K562 (cell line): ENCODE measurements around the gene KIF5A. TPM values are rescaled to one million over a fixed set of nuclear protein-coding genes. Genes with fewer than 3 reads are reported as not detected.

Experiments used
- BRD4 ChIP-seq: fragments of 200-600 bp; sonication (generic); IDR thresholded peaks from 2 replicates; pipeline ENCODE4 v1.6.1; 2017; ENCODE audit warnings: inconsistent platforms
- FOXJ3 ChIP-seq: sonication (generic); formaldehyde crosslinking; IDR thresholded peaks from 2 replicates; pipeline ENCODE4 v1.4.0; 2020; ENCODE audit warnings: mild to moderate bottlenecking, missing genetic modification reagents
- FOXM1 ChIP-seq, 2 experiments: fragments of 450-650 bp in 1 of 2; sonication (generic) in 1 of 2; formaldehyde crosslinking in 1 of 2; IDR thresholded peaks; 2 replicates each; pipeline versions ENCODE4 v1.6.1 to v1.9.0; 2017 to 2022; ENCODE audit warnings: low read depth in 2 of 2, mild to moderate bottlenecking in 2 of 2, missing genetic modification reagents in 1 of 2, moderate library complexity in 1 of 2
- SRSF7 ChIP-seq: fragments of 200-400 bp; formaldehyde crosslinking; optimal IDR thresholded peaks from 2 replicates; pipeline ENCODE3; 2017; ENCODE audit warnings: mild to moderate bottlenecking, low read depth, low read length
- TAF9B ChIP-seq: fragments of 450-650 bp; IDR thresholded peaks from 2 replicates; pipeline ENCODE4 v1.6.1; 2018; ENCODE audit warnings: mild to moderate bottlenecking; ENCODE audit not compliant: partially characterized antibody
- TCF7 ChIP-seq: sonication (generic); IDR thresholded peaks from 2 replicates; pipeline ENCODE4 v1.6.1; 2016; ENCODE audit warnings: antibody characterized with exemption, borderline replicate concordance
- TGIF2 ChIP-seq: sonication (generic); formaldehyde crosslinking; IDR thresholded peaks from 2 replicates; pipeline ENCODE4 v1.8.1; 2022; ENCODE audit warnings: mild to moderate bottlenecking, missing genetic modification reagents, moderate library complexity
- ZC3H4 ChIP-seq: sonication (generic); formaldehyde crosslinking; IDR thresholded peaks from 2 replicates; pipeline ENCODE4 v1.9.0; 2021; ENCODE audit warnings: missing genetic modification reagents, borderline replicate concordance
- ZFP1 ChIP-seq: fragments of 450-650 bp; formaldehyde crosslinking; IDR thresholded peaks from 2 replicates; pipeline ENCODE4 v1.4.0; 2020; ENCODE audit warnings: mild to moderate bottlenecking, mixed read lengths
- ZFPM2 ChIP-seq: fragments of 250-450 bp; sonication (Bioruptor Pico); IDR thresholded peaks from 2 replicates; pipeline ENCODE4 v1.5.1; 2022; ENCODE audit warnings: mild to moderate bottlenecking
- ZKSCAN8 ChIP-seq: fragments of 200-800 bp; sonication (Bioruptor generic); IDR thresholded peaks from 2 replicates; pipeline ENCODE4 v1.6.1; 2016; ENCODE audit warnings: missing genetic modification characterization, missing compliant biosample characterization
- polyA plus RNA-seq, 8 experiments: library from polyadenylated mRNA; depleted of rRNA in 4 of 8; stranded (reverse) in 5 of 8; unstranded in 3 of 8; fragments of >200 nt; fragmentation: Nextera tagmentation in 2 of 8; fragmentation: Illumina TruSeq in 1 of 8; extraction: Ambion mirVana in 2 of 8; extraction: Trizol in 1 of 8; gene quantifications; 2 replicates each; pipeline versions ENCODE4 v1.2.1 to v1.2.3, GENCODE V29; 2011 to 2014; ENCODE audit warnings: inconsistent platforms in 1 of 8, missing spikeins in 1 of 8
- total RNA-seq, 7 experiments: library from RNA; depleted of rRNA in 6 of 7; stranded (reverse); fragments of >200 nt in 6 of 7; fragmentation: Illumina TruSeq in 2 of 7; extraction: Trizol in 2 of 7; gene quantifications; 2 replicates each; pipeline versions ENCODE4 v1.2.1 to v1.2.3, GENCODE V29; 2011 to 2021; ENCODE audit warnings: low replicate concordance in 1 of 7
- TF ChIP-seq, protein P1 (sequence below): fragments of 250-450 bp; sonication (Bioruptor Pico); IDR thresholded peaks from 2 replicates; pipeline ENCODE4 v1.4.0; 2020
- TF ChIP-seq, protein P2 (sequence below): fragments of 450-650 bp; IDR thresholded peaks from 2 replicates; pipeline ENCODE4 v1.6.1; 2018; ENCODE audit not compliant: partially characterized antibody
- TF ChIP-seq, protein P3 (sequence below): fragments of 250-450 bp; sonication (Bioruptor Pico); IDR thresholded peaks from 2 replicates; pipeline ENCODE4 v1.5.0; 2022; ENCODE audit warnings: mild to moderate bottlenecking
- TF ChIP-seq, protein P4 (sequence below): fragments of 450-650 bp; IDR thresholded peaks from 2 replicates; pipeline ENCODE4 v1.6.1; 2016; ENCODE audit warnings: missing biosample characterization, missing genetic modification characterization

The KIF5A gene
- total and polyA plus RNA-seq, 9 of the 15 experiments (the other 6 are each of a cell fraction or from before 2014, with no cell fraction given), result 3.4 to 17.7 (median 8.0) TPM

DNA sequence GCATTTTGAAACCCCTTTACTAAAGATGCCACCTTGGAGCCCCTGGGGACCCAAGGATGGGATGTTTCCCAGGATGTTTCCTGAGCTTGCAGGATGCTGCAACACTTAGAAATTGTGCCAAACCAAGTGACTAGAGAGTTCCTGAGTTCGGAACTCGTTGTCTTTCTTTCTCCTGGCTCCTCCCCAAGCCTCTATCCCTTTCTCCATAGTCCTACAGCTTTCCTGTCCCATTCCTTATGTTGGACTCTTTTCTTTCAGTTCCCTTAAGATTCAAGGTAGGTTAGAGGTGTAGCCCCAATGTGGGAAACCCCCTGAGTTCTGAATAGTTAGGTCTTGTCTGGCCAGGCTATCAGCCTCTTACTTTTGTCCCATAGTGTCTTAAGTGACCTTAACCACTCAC is 1.4 kb upstream of the KIF5A start (continued):
- TF ChIP-seq, protein P1, sequence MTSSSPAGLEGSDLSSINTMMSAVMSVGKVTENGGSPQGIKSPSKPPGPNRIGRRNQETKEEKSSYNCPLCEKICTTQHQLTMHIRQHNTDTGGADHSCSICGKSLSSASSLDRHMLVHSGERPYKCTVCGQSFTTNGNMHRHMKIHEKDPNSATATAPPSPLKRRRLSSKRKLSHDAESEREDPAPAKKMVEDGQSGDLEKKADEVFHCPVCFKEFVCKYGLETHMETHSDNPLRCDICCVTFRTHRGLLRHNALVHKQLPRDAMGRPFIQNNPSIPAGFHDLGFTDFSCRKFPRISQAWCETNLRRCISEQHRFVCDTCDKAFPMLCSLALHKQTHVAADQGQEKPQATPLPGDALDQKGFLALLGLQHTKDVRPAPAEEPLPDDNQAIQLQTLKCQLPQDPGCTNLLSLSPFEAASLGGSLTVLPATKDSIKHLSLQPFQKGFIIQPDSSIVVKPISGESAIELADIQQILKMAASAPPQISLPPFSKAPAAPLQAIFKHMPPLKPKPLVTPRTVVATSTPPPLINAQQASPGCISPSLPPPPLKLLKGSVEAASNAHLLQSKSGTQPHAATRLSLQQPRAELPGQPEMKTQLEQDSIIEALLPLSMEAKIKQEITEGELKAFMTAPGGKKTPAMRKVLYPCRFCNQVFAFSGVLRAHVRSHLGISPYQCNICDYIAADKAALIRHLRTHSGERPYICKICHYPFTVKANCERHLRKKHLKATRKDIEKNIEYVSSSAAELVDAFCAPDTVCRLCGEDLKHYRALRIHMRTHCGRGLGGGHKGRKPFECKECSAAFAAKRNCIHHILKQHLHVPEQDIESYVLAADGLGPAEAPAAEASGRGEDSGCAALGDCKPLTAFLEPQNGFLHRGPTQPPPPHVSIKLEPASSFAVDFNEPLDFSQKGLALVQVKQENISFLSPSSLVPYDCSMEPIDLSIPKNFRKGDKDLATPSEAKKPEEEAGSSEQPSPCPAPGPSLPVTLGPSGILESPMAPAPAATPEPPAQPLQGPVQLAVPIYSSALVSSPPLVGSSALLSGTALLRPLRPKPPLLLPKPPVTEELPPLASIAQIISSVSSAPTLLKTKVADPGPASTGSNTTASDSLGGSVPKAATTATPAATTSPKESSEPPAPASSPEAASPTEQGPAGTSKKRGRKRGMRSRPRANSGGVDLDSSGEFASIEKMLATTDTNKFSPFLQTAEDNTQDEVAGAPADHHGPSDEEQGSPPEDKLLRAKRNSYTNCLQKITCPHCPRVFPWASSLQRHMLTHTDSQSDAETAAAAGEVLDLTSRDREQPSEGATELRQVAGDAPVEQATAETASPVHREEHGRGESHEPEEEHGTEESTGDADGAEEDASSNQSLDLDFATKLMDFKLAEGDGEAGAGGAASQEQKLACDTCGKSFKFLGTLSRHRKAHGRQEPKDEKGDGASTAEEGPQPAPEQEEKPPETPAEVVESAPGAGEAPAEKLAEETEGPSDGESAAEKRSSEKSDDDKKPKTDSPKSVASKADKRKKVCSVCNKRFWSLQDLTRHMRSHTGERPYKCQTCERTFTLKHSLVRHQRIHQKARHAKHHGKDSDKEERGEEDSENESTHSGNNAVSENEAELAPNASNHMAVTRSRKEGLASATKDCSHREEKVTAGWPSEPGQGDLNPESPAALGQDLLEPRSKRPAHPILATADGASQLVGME (CRISPR knock-in tag), result 0 out of 2 replicates have a peak, but pooled peaks have one; percentile 6
- TF ChIP-seq, protein P2, sequence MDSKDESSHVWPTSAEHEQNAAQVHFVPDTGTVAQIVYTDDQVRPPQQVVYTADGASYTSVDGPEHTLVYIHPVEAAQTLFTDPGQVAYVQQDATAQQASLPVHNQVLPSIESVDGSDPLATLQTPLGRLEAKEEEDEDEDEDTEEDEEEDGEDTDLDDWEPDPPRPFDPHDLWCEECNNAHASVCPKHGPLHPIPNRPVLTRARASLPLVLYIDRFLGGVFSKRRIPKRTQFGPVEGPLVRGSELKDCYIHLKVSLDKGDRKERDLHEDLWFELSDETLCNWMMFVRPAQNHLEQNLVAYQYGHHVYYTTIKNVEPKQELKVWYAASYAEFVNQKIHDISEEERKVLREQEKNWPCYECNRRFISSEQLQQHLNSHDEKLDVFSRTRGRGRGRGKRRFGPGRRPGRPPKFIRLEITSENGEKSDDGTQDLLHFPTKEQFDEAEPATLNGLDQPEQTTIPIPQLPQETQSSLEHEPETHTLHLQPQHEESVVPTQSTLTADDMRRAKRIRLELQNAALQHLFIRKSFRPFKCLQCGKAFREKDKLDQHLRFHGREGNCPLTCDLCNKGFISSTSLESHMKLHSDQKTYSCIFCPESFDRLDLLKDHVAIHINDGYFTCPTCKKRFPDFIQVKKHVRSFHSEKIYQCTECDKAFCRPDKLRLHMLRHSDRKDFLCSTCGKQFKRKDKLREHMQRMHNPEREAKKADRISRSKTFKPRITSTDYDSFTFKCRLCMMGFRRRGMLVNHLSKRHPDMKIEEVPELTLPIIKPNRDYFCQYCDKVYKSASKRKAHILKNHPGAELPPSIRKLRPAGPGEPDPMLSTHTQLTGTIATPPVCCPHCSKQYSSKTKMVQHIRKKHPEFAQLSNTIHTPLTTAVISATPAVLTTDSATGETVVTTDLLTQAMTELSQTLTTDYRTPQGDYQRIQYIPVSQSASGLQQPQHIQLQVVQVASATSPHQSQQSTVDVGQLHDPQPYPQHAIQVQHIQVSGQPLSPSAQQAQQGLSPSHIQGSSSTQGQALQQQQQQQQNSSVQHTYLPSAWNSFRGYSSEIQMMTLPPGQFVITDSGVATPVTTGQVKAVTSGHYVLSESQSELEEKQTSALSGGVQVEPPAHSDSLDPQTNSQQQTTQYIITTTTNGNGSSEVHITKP, result peak; percentile 94
- no peak for TF ChIP-seq BRD4
- TF ChIP-seq ZC3H4 (CRISPR knock-in tag), result no peak
- TF ChIP-seq SRSF7, result no peak
- TF ChIP-seq FOXM1 (IDR thresholded peaks at IDR 0.05; ENCODE audit: low read depth), result no peak
- no peak for TF ChIP-seq FOXM1 (CRISPR knock-in tag; IDR thresholded peaks at IDR 0.05; ENCODE audit: low read depth)
- TF ChIP-seq, protein P3, sequence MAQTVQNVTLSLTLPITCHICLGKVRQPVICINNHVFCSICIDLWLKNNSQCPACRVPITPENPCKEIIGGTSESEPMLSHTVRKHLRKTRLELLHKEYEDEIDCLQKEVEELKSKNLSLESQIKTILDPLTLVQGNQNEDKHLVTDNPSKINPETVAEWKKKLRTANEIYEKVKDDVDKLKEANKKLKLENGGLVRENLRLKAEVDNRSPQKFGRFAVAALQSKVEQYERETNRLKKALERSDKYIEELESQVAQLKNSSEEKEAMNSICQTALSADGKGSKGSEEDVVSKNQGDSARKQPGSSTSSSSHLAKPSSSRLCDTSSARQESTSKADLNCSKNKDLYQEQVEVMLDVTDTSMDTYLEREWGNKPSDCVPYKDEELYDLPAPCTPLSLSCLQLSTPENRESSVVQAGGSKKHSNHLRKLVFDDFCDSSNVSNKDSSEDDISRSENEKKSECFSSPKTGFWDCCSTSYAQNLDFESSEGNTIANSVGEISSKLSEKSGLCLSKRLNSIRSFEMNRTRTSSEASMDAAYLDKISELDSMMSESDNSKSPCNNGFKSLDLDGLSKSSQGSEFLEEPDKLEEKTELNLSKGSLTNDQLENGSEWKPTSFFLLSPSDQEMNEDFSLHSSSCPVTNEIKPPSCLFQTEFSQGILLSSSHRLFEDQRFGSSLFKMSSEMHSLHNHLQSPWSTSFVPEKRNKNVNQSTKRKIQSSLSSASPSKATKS, result no peak
- TF ChIP-seq, protein P4, sequence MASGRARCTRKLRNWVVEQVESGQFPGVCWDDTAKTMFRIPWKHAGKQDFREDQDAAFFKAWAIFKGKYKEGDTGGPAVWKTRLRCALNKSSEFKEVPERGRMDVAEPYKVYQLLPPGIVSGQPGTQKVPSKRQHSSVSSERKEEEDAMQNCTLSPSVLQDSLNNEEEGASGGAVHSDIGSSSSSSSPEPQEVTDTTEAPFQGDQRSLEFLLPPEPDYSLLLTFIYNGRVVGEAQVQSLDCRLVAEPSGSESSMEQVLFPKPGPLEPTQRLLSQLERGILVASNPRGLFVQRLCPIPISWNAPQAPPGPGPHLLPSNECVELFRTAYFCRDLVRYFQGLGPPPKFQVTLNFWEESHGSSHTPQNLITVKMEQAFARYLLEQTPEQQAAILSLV (tag), result no peak
- no peak for TF ChIP-seq ZFPM2
- TF ChIP-seq TAF9B, result no peak
- TF ChIP-seq ZKSCAN8 (CRISPR knock-in tag), result 0 out of 2 replicates have a peak, but pooled peaks have one; percentile 25
- TF ChIP-seq ZFP1 (CRISPR knock-in tag), result no peak
- TF ChIP-seq TGIF2 (CRISPR knock-in tag), result no peak
- TF ChIP-seq FOXJ3, result no peak
- no peak for TF ChIP-seq TCF7
